ENCODE data around the gene ELMOD3. TPM values are rescaled to one million over a fixed set of nuclear protein-coding genes. Genes with fewer than 3 reads are reported as not detected.
"Not testable (repeated sequence)": the region's sequence is repeated elsewhere in the genome, so short reads cannot be mapped to it uniquely, and the experiment has no call there.

ELMOD3 gene
- total and polyA plus RNA-seq, 2 of the 8 experiments (the other 6 are each of a cell fraction or from before 2014, with no cell fraction given), result 8.5 to 10.2 TPM

- not testable (repeated sequence) for H2BK5ac ChIP-seq (ENCODE audit: low read depth, low read length); H2BK15ac ChIP-seq (ENCODE audit: low read length); H4K20me1 ChIP-seq (replicated peaks in 1 of 2; ENCODE audit: control insufficient read depth in 1 of 2, insufficient read depth in 2 of 2, low read length in 2 of 2); H4K8ac ChIP-seq (ENCODE audit: extremely low read depth, insufficient read depth, low read length); H3K79me2 ChIP-seq (ENCODE audit: control insufficient read depth in 1 of 2, insufficient read depth in 2 of 2, low read length in 2 of 2); H3K27ac ChIP-seq (ENCODE audit: low read depth, low read length); H2AFZ ChIP-seq (ENCODE audit: low read length); H4K91ac ChIP-seq (replicated peaks; ENCODE audit: insufficient read length, low read length); H3K79me1 ChIP-seq (ENCODE audit: low read depth, low read length); H3K56ac ChIP-seq (replicated peaks; ENCODE audit: insufficient read length, low read depth, low read length); H3K4ac ChIP-seq (replicated peaks; ENCODE audit: insufficient read length, low read depth, low read length); H2BK12ac ChIP-seq (ENCODE audit: low read depth, low read length); H3K27me3 ChIP-seq (replicated peaks in 1 of 4; ENCODE audit: control insufficient read depth in 3 of 4, extremely low read depth in 1 of 4, insufficient read depth in 3 of 4, low read length in 3 of 4); H3K23me2 ChIP-seq (ENCODE audit: low read depth, low read length); H3K14ac ChIP-seq (ENCODE audit: insufficient read length); H3K9me3 ChIP-seq (ENCODE audit: insufficient read depth in 2 of 2, low read depth in 1 of 2, low read length in 1 of 2); H2BK20ac ChIP-seq (ENCODE audit: low read length); FAIRE-seq; H4K5ac ChIP-seq (ENCODE audit: insufficient read length, low read depth, low read length); DNase-seq (ENCODE audit: low read depth in 1 of 2, low spot score in 2 of 2); H3K9ac ChIP-seq (replicated peaks in 1 of 4; ENCODE audit: extremely low read depth in 1 of 4, low read depth in 3 of 4, low read length in 3 of 4); H3K36me3 ChIP-seq (ENCODE audit: control insufficient read depth in 2 of 4, insufficient read depth in 4 of 4, low read length in 3 of 4); H3K18ac ChIP-seq (ENCODE audit: extremely low read depth, low read length); H2BK120ac ChIP-seq (replicated peaks; ENCODE audit: low read depth, low read length); H3K23ac ChIP-seq (ENCODE audit: insufficient read length); H3K4me3 ChIP-seq (ENCODE audit: extremely low read depth in 1 of 4, insufficient read depth in 2 of 4, low read depth in 3 of 4, low read length in 4 of 4); H3K4me1 ChIP-seq (replicated peaks in 1 of 4; ENCODE audit: control insufficient read depth in 3 of 4, insufficient read depth in 4 of 4, low read length in 3 of 4); H3K4me2 ChIP-seq (ENCODE audit: insufficient read depth in 1 of 2, low read depth in 2 of 2, low read length in 2 of 2); H2AK5ac ChIP-seq (ENCODE audit: low read depth, low read length)
- ChIA-PET CTCF (ENCODE audit: partially characterized antibody) (interaction anchor here (0.7 to 0.8 kb wide), 2 partner anchors 9 to 28 kb away, joined by 3 read pairs; partner anchors contain the start of genes ELMOD3 and RETSAT), POLR2A (ENCODE audit: partially characterized antibody) (interaction anchor here (1.1 kb wide), 1 partner anchor 9 kb away, joined by 4 read pairs; no protein-coding TSS in a partner anchor)
- 88% methylated on average over 5 of the region's 5 CpGs; no CpG with 5 or more reads in 1 of the 2 experiments for WGBS, 2 experiments (ENCODE audit: extremely low coverage in 1 of 2, insufficient coverage in 1 of 2, insufficient read length in 1 of 2, insufficient replicate concordance in 2 of 2, low coverage in 1 of 2, low lambda C conversion rate in 2 of 2, missing lambda C conversion rate in 1 of 2)
Measured at GRCh38 chr2:85362653-85363387, 8.3 kb downstream of the ELMOD3 start.

Data from H1 (cell line).